Thoracic aorta (tissue), 2 donors: ENCODE results near the gene TRIP10. TPM values are rescaled to one million over a fixed set of nuclear protein-coding genes. Genes with fewer than 3 reads are reported as not detected.
"Not testable (repeated sequence)": the region's sequence is repeated elsewhere in the genome, so short reads cannot be mapped to it uniquely, and the experiment has no call there.

Experiments
- ATAC-seq: fragments of 150-250 bp; one replicate; pipeline ENCODE4 v1.8.0; 2017; ENCODE audit warnings: low read depth; ENCODE audit not compliant: insufficient number of reproducible peaks, low FRiP score
- DNase-seq: peaks from one replicate; pipeline ENCODE4 v3.0.0-alpha.2; 2020; ENCODE audit warnings: low spot score
- H3K27ac ChIP-seq, 2 donors: fragments of 200-600 bp; sonication (generic); 1 replicate in 1 of 2; 2 replicates in 1 of 2; pipeline ENCODE4 v1.5.1; 2016; ENCODE audit warnings: mild to moderate bottlenecking in 2 of 2, moderate library complexity in 2 of 2
- H3K27me3 ChIP-seq: fragments of 200-600 bp; sonication (generic); replicated peaks from 2 replicates; pipeline ENCODE4 v1.6.0; 2016; ENCODE audit warnings: mild to moderate bottlenecking; ENCODE audit not compliant: insufficient read depth
- H3K36me3 ChIP-seq: fragments of 200-600 bp; sonication (generic); one replicate; pipeline ENCODE4 v1.5.1; 2016
- H3K4me1 ChIP-seq, 2 donors: fragments of 200-600 bp; sonication (generic); 1 replicate in 1 of 2; 2 replicates in 1 of 2; pipeline versions ENCODE4 v1.5.1 to v1.6.0; 2016; ENCODE audit warnings: low read depth in 2 of 2, mild to moderate bottlenecking in 1 of 2; ENCODE audit not compliant: control insufficient read depth in 1 of 2
- H3K4me3 ChIP-seq: fragments of 200-600 bp; sonication (generic); 2 replicates; pipeline ENCODE4 v1.5.1; 2016; ENCODE audit warnings: mild to moderate bottlenecking
- H3K9me3 ChIP-seq: fragments of 200-600 bp; sonication (generic); 2 replicates; pipeline ENCODE4 v1.5.1; 2016
- CTCF ChIP-seq: fragments of 200-600 bp; sonication (generic); IDR thresholded peaks from one replicate; pipeline ENCODE4 v1.5.1; 2019; ENCODE audit warnings: antibody characterized with exemption
- total RNA-seq, 2 donors: library from RNA; depleted of rRNA; stranded (reverse); fragments of >200 nt; gene quantifications; one replicate each; pipeline versions ENCODE4 v1.1.0 to v1.2.3, GENCODE V29; 2016

The TRIP10 gene
- total RNA-seq, 2 donors from 2014 or later: 98.2 to 105 TPM

- Histone ChIP-seq H3K36me3 (no peaks in the 10 kb centered on the region), H3K4me3 (no peak overlapping the region), H3K27ac (no peak overlapping the region), H3K9me3 (no peaks in the 10 kb centered on the region), H3K27me3 (no peaks in the 10 kb centered on the region), H3K4me1 (peaks cover 0 to 5% of the 10 kb centered on the region in 2 donors)
- DNase-seq: no peak
- no peak for ATAC-seq
- TF ChIP-seq CTCF: no peak
Observed at GRCh38 chr19:6794686-6795431, 55.4 kb downstream of the TRIP10 start.

GRCh38 chr19:6796278-6796677 is 56.8 kb downstream of the TRIP10 start:
- TF ChIP-seq CTCF: no peak
- DNase-seq (no peak), ATAC-seq (no peak)
- H3K9me3 ChIP-seq: no peaks in the 10 kb centered on the region
- H3K4me3 ChIP-seq: no peak overlapping the region
- no peak overlapping the region for H3K27ac ChIP-seq
- H3K36me3 ChIP-seq: no peaks in the 10 kb centered on the region
- peaks cover 4 to 17% of the 10 kb centered on the region in 2 donors for H3K4me1 ChIP-seq
- no peaks in the 10 kb centered on the region for H3K27me3 ChIP-seq

- ATAC-seq (no peak), DNase-seq (no peak)
- Histone ChIP-seq H3K27ac (no peak overlapping the region), H3K27me3 (no peaks in the 10 kb centered on the region), H3K4me1 (peaks cover 4 to 23% of the 10 kb centered on the region in 2 donors), H3K4me3 (no peak overlapping the region), H3K9me3 (no peaks in the 10 kb centered on the region), H3K36me3 (no peaks in the 10 kb centered on the region)
- no peak for TF ChIP-seq CTCF
Observed at GRCh38 chr19:6797646-6798045, 58.2 kb downstream of the TRIP10 start.

- not testable (repeated sequence) for H3K9me3 ChIP-seq, ATAC-seq, H3K36me3 ChIP-seq, DNase-seq, H3K27me3 ChIP-seq
- Histone ChIP-seq H3K4me3 (peak overlapping the region; percentile 11), H3K27ac (peak overlapping the region; percentile 42 to 56), H3K4me1 (peaks cover 4 to 23% of the 10 kb centered on the region in 2 donors)
Observed at GRCh38 chr19:6800160-6800790, 60.8 kb downstream of the TRIP10 start.

GRCh38 chr19:6800991-6801484 is 61.6 kb downstream of the TRIP10 start:
- TF ChIP-seq CTCF: no peak
- ATAC-seq (no peak), DNase-seq (no peak)
- peak overlapping the region in 1 of 2 donors; percentile 49 for H3K27ac ChIP-seq
- no peaks in the 10 kb centered on the region for H3K27me3 ChIP-seq
- no peaks in the 10 kb centered on the region for H3K36me3 ChIP-seq
- H3K4me1 ChIP-seq: peaks cover 4 to 23% of the 10 kb centered on the region in 2 donors
- H3K4me3 ChIP-seq: peak overlapping the region; percentile 70
- H3K9me3 ChIP-seq: no peaks in the 10 kb centered on the region

Other genes starting within 250 kb of the TRIP10 start
- not detected for gene TUBB4A, start 237.4 kb upstream of the TRIP10 start, total RNA-seq
- 1 to 10 TPM in 1 of 2 donors, under 1 TPM in 1; 0.27 to 1.8 TPM for gene TNFSF9, start 208.7 kb upstream of the TRIP10 start, total RNA-seq
- gene CD70, start 148.5 kb upstream of the TRIP10 start, total RNA-seq: not detected
- 10 to 100 TPM in 1 of 2 donors, under 1 TPM in 1; 0.54 to 15.5 TPM for gene TNFSF14, start 69.5 kb upstream of the TRIP10 start, total RNA-seq
- gene C3, start 19.0 kb upstream of the TRIP10 start, total RNA-seq: 100 to 1,000 TPM; 277 to 754 TPM
- gene GPR108, start 2.1 kb upstream of the TRIP10 start, total RNA-seq: 10 to 100 TPM; 32.2 to 84.2 TPM
- gene SH2D3A, start 27.8 kb downstream of the TRIP10 start, total RNA-seq: 1 to 10 TPM in 1 of 2 donors, under 1 TPM in 1; 0.68 to 7.1 TPM
- gene VAV1, start 33.0 kb downstream of the TRIP10 start, total RNA-seq: 10 to 100 TPM in 1 of 2 donors, 1 to 10 TPM in 1; 7.6 to 12.2 TPM
- under 1 TPM; 0.41 to 0.42 TPM for gene ADGRE1, start 147.9 kb downstream of the TRIP10 start, total RNA-seq